ENCODE measurements around the gene PDE6G. TPM values are rescaled to one million over a fixed set of nuclear protein-coding genes. Genes with fewer than 3 reads are reported as not detected.

PDE6G gene
- total RNA-seq = 1 to 10 TPM in 2 of 4 donors, under 1 TPM in 1, not detected in 1; 0.30 to 8.9 (median 1.1) TPM

DNA sequence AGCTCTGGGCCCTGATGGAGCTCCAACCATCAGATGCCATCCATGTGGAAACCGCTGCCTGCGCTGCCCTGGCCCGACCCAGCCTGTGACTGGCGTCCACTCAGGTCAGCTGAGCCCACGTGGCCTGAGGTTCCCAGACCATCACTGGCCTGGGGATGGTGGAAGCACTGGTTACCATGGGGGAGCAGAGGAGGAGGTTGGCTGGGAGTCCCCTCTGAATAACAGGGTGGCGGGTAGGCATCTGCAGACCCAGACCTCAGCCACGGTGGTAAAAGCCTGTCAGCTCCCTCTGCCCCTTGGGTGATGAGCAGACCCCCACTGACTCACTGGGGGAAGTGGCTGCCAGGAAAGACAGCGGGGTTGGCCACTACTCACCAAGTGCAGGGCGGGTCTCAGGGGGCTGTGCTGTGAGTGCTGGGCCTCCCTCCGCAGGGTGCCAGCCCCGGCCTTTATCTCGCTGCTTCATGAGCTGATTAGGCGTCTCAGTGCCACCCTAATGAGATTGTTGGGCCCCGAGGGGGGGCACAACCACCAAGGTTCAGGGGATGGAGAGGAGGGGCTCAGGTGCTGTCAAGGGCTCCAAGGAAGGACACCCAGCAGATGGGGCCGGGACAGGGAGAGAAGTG is at the start of gene PDE6G:
Gene PDE6G (minus strand): TSS at position 425 of the 626 bp plus-strand sequence. CDS start 3,237 bp downstream, outside the sequence.
- intact Hi-C loops (cut with DNase I; ENCODE audit: low total_unique reads) = no loop called here
- WGBS, 2 donors = 90 to 91% methylated on average over 14 to 15 of the region's 15 CpGs
- DNase-seq (ENCODE audit: low spot score in 2 of 2) = no peak
- H3K4me3 ChIP-seq (ENCODE audit: low read depth, poor library complexity, severe bottlenecking) = no peak within 1 kb of the TSS
- TF ChIP-seq POLR2A (IDR thresholded peaks at IDR 0.05) = no peak
- TF ChIP-seq, protein P1, sequence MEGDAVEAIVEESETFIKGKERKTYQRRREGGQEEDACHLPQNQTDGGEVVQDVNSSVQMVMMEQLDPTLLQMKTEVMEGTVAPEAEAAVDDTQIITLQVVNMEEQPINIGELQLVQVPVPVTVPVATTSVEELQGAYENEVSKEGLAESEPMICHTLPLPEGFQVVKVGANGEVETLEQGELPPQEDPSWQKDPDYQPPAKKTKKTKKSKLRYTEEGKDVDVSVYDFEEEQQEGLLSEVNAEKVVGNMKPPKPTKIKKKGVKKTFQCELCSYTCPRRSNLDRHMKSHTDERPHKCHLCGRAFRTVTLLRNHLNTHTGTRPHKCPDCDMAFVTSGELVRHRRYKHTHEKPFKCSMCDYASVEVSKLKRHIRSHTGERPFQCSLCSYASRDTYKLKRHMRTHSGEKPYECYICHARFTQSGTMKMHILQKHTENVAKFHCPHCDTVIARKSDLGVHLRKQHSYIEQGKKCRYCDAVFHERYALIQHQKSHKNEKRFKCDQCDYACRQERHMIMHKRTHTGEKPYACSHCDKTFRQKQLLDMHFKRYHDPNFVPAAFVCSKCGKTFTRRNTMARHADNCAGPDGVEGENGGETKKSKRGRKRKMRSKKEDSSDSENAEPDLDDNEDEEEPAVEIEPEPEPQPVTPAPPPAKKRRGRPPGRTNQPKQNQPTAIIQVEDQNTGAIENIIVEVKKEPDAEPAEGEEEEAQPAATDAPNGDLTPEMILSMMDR (IDR thresholded peaks at IDR 0.05) = no peak

DNA sequence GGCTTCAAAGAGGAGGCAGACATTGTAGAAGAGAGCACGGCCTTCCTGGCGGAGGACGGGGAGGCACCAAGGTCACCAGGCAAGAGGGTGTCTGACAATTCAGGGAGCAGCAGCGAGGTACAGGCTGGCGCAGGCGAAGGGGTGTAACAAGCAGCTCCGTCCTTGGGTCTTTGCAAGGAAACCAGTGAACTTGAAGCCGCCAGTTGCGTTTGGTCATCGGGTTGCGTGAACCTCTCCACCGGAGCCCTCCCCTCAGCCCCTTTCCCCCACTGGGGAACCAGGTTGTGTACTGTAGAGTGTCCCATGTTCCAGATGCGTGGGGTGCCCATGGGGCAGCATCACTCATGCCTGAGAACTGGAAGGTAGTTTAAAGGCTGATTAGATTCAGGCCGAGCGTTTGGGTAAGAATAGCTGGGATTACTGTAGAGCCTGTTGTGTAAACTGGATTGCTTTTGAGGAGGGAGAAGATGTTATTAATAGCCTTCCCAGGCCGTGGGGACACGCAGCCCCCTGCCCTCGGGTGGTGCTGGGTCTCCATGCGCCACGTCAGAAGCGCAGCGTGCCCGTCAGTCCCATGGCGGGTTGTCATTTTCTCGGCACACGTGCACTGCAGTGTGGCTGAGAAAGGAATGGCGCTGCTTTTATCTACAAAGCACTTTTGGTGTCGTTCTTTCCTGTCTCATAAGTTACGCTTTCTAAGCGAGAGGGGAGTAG is 49.3 kb upstream of the PDE6G start:
- no peak overlapping the region for H3K4me3 ChIP-seq (ENCODE audit: low read depth, poor library complexity, severe bottlenecking)
- intact Hi-C loops (cut with DNase I; ENCODE audit: low total_unique reads) = no loop called here
- WGBS, 2 donors = 94 to 95% methylated on average over 30 of the region's 30 CpGs
- no peak for TF ChIP-seq POLR2A (IDR thresholded peaks at IDR 0.05)
- TF ChIP-seq, protein P1 (IDR thresholded peaks at IDR 0.05) = no peak
- DNase-seq (ENCODE audit: low spot score in 2 of 2) = no peak

DNA sequence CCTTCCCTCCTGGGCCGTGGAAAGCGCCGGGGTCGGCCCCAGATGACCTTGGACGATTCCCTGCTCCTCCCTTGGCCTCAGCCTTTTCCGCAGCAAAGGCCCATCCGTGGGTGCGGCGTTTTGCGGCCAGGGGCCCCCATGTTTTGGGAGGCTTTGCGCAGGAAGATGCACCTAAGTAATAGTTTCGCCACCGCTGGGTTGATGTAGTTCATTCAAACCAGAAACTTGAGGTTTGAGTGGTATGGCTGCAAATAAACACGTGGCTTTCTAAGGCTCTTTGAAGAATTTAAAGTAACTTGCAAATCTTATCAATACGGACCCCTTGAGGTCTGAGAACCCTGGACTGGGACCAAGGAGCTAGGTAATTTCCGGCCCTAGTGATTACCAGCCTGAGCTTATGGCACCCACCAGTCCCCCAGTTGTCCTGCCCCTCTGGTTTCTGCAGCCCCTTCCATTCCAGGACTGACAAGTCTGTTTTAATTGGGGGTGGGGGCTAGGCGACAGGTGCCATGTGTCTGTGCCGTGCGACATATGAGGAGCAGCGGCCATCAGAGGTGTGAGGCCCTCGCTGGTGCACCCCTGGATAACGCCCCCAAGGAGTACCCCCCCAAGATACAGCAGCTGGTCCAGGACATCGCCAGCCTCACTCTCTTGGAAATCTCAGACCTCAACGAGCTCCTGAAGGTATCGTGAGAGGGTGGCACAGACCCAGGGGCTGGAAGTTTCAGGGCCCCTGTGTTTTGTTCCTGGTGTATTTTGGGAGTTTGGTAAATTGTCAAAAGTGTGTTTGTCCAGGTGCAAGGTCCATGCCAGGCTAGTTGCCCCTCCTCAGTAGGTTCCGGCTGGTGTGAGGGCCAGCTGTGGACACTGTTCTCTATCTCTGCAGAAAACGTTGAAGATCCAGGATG is 47.7 kb upstream of the PDE6G start:
- TF ChIP-seq, protein P1 (IDR thresholded peaks at IDR 0.05) = no peak
- TF ChIP-seq POLR2A (IDR thresholded peaks at IDR 0.05) = no peak
- intact Hi-C loops (cut with DNase I; ENCODE audit: low total_unique reads) = no loop called here
- H3K4me3 ChIP-seq (ENCODE audit: low read depth, poor library complexity, severe bottlenecking) = peak overlapping the region; percentile 85
- no peak for DNase-seq (ENCODE audit: low spot score in 2 of 2)
- 32 to 38% methylated on average over 20 to 27 of the region's 27 CpGs for WGBS, 2 donors

DNA sequence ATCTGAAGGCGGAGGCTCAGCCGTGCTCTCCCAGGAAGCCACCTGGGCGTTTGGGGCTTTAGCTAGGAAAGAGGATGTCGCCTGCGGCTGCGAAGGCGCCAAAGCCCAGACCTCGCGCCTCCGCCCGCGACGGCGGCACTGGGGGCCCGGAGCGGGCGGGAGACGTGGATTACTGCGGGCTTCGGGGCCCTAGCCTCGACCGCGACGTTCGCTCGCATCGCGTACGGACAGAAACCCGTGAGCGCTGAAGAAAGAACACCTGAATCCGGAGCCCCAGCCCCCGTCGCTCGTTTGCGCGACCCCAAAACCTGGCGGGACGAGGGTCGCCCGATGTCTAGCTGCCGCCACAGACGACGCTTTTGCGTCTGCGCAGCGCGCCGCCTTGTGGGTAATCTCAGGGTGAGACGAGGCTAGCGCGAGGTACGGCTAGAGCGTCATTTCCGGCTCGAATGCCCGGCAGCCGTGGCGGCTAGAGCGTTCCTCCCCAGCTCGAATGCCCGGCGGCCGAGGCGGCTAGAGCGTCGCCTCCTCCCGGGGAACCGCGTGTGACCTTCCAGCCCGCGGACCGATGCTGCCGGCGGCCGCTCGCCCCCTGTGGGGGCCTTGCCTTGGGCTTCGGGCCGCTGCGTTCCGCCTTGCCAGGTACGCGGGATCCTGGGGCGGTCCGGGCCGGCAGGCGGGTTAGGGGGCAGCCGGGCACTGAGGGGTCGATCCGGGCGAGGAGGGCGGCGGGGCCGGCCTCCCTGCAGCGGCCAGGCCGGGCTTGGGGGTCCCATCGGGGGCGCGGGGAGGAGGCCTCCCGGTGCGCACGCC is 46.8 kb upstream of the PDE6G start, which contains the start of gene MRPL12:
Gene MRPL12 (plus strand): TSS at position 434 of the 813 bp plus-strand sequence. CDS start 135 bp downstream, at position 569.
- WGBS, 2 donors = 0% methylated on average over 35 to 38 of the region's 102 CpGs

More for the DNA sequence above, 46.8 kb upstream of the PDE6G start, which contains the start of gene MRPL12:
- DNase-seq (ENCODE audit: low spot score in 2 of 2) = peak; percentile 90 to 98
- intact Hi-C loops (cut with DNase I; ENCODE audit: low total_unique reads) = no loop called here
- TF ChIP-seq, protein P1 (IDR thresholded peaks at IDR 0.05) = no peak
- peak in 1 of 2 donors; percentile 82 for TF ChIP-seq POLR2A (IDR thresholded peaks at IDR 0.05)
- H3K4me3 ChIP-seq (ENCODE audit: low read depth, poor library complexity, severe bottlenecking) = peak within 1 kb of the TSS; percentile 85

Data from lower leg skin (tissue), 4 donors.